Measurements from ENCODE around the gene LGALS9. TPM values are rescaled to one million over a fixed set of nuclear protein-coding genes. Genes with fewer than 3 reads are reported as not detected.

LGALS9 gene
- polyA plus RNA-seq, 1 donor from 2014 or later = not detected

DNA sequence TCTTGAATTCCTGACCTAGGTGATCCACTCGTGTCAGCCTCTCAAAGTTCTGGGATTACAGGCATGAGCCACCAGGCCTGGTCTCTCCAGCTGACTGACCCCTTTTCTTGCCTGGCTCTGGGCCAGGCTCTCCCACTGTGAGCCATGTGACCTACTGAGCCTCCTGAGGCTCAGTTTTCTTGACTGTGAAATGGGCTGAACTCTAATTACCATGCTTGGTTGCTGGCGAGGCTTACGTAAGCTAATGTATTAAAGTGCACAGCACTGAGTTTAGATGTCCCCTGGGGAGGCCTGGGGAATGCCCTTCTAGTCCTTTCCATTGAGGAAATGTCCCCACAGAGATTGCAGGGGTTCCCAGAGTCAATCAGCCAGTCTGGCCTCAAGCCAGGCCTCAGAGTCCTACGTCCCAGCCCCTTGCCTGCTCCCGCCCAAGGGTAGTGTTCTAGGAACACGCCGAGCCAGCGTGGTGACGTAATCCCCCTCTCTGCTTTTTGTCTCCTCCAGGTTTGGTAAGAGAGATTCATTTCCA lies 45.8 kb upstream of the LGALS9 start:
- Histone ChIP-seq H3F3A (ENCODE audit: insufficient read depth, low read length, poor library complexity, severe bottlenecking) (no peaks in the 10 kb centered on the region), H3K27ac (ENCODE audit: low read length) (no peak overlapping the region), H2AFZ (ENCODE audit: low read depth, low read length) (no peak overlapping the region), H3K9me3 (ENCODE audit: low read length) (no peaks in the 10 kb centered on the region), H3K9me2 (ENCODE audit: insufficient read depth, low read length) (no peaks in the 10 kb centered on the region), H3K4me2 (ENCODE audit: low read length) (no peak overlapping the region), H3K4me3 (ENCODE audit: low read length) (no peak overlapping the region), H3K79me2 (replicated peaks; ENCODE audit: insufficient read depth, low read length) (no peaks in the 10 kb centered on the region), H3K27me3 (ENCODE audit: insufficient read depth, low read depth, low read length) (no peaks in the 10 kb centered on the region), H3K36me3 (ENCODE audit: insufficient read depth, low read length) (no peaks in the 10 kb centered on the region), H4K20me1 (ENCODE audit: insufficient read depth) (no peaks in the 10 kb centered on the region), H3K9ac (ENCODE audit: low read length) (no peak overlapping the region)
- TF ChIP-seq TAF1 (IDR thresholded peaks at IDR 0.05; ENCODE audit: low read depth) (no peak), EZH2 (IDR thresholded peaks at IDR 0.05; ENCODE audit: borderline replicate concordance, insufficient read depth, low read length, poor library complexity, severe bottlenecking) (no peak), CTCF (IDR thresholded peaks at IDR 0.05; ENCODE audit: poor library complexity, severe bottlenecking) (no peak), SMC3 (conservative IDR thresholded peaks at IDR 0.05; ENCODE audit: poor library complexity) (no peak), RAD21 (conservative IDR thresholded peaks at IDR 0.05) (no peak), MXI1 (conservative IDR thresholded peaks at IDR 0.05; ENCODE audit: poor library complexity, severe bottlenecking) (no peak), POLR2AphosphoS5 (IDR thresholded peaks at IDR 0.05) (no peak), EP300 (conservative IDR thresholded peaks at IDR 0.05; ENCODE audit: poor library complexity, severe bottlenecking) (no peak)
- TF ChIP-seq, protein P1, sequence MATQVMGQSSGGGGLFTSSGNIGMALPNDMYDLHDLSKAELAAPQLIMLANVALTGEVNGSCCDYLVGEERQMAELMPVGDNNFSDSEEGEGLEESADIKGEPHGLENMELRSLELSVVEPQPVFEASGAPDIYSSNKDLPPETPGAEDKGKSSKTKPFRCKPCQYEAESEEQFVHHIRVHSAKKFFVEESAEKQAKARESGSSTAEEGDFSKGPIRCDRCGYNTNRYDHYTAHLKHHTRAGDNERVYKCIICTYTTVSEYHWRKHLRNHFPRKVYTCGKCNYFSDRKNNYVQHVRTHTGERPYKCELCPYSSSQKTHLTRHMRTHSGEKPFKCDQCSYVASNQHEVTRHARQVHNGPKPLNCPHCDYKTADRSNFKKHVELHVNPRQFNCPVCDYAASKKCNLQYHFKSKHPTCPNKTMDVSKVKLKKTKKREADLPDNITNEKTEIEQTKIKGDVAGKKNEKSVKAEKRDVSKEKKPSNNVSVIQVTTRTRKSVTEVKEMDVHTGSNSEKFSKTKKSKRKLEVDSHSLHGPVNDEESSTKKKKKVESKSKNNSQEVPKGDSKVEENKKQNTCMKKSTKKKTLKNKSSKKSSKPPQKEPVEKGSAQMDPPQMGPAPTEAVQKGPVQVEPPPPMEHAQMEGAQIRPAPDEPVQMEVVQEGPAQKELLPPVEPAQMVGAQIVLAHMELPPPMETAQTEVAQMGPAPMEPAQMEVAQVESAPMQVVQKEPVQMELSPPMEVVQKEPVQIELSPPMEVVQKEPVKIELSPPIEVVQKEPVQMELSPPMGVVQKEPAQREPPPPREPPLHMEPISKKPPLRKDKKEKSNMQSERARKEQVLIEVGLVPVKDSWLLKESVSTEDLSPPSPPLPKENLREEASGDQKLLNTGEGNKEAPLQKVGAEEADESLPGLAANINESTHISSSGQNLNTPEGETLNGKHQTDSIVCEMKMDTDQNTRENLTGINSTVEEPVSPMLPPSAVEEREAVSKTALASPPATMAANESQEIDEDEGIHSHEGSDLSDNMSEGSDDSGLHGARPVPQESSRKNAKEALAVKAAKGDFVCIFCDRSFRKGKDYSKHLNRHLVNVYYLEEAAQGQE (IDR thresholded peaks at IDR 0.05; ENCODE audit: borderline replicate concordance) = no peak

DNA sequence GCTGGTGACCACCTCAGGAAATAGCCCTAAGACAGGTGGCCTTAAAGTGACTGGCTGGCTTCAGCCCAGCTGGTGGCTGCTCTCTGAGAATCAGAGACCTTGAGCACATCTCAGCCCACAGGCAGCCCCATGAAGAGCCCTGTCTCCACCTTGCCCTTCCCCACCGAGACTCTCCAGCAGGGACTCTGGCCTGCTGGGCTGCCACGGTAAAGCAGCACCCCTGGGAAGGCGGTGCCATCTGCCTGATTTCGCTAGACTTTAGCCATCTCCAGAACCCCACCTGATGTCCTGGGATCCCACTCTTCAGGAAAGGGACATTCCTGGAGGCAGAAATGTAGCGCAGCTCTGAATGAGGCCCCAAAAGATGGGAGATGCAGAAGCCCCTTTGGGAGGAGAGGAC lies 45.2 kb upstream of the LGALS9 start:
- Histone ChIP-seq H3K4me3 (ENCODE audit: low read length) (no peak overlapping the region), H3K9me2 (ENCODE audit: insufficient read depth, low read length) (no peaks in the 10 kb centered on the region), H3K36me3 (ENCODE audit: insufficient read depth, low read length) (no peaks in the 10 kb centered on the region), H3K79me2 (replicated peaks; ENCODE audit: insufficient read depth, low read length) (no peaks in the 10 kb centered on the region), H2AFZ (ENCODE audit: low read depth, low read length) (no peak overlapping the region), H3K9me3 (ENCODE audit: low read length) (no peaks in the 10 kb centered on the region), H3K4me2 (ENCODE audit: low read length) (no peak overlapping the region), H3K27me3 (ENCODE audit: insufficient read depth, low read depth, low read length) (no peaks in the 10 kb centered on the region), H3K27ac (ENCODE audit: low read length) (no peak overlapping the region), H3K9ac (ENCODE audit: low read length) (no peak overlapping the region), H4K20me1 (ENCODE audit: insufficient read depth) (no peaks in the 10 kb centered on the region), H3F3A (ENCODE audit: insufficient read depth, low read length, poor library complexity, severe bottlenecking) (no peaks in the 10 kb centered on the region)
- no peak for TF ChIP-seq CTCF (IDR thresholded peaks at IDR 0.05; ENCODE audit: poor library complexity, severe bottlenecking)
- no peak for TF ChIP-seq MXI1 (conservative IDR thresholded peaks at IDR 0.05; ENCODE audit: poor library complexity, severe bottlenecking)
- no peak for TF ChIP-seq EP300 (conservative IDR thresholded peaks at IDR 0.05; ENCODE audit: poor library complexity, severe bottlenecking)
- no peak for TF ChIP-seq POLR2AphosphoS5 (IDR thresholded peaks at IDR 0.05)
- TF ChIP-seq, protein P1 (IDR thresholded peaks at IDR 0.05; ENCODE audit: borderline replicate concordance) = no peak
- TF ChIP-seq EZH2 (IDR thresholded peaks at IDR 0.05; ENCODE audit: borderline replicate concordance, insufficient read depth, low read length, poor library complexity, severe bottlenecking) = no peak
- TF ChIP-seq SMC3 (conservative IDR thresholded peaks at IDR 0.05; ENCODE audit: poor library complexity) = no peak
- TF ChIP-seq RAD21 (conservative IDR thresholded peaks at IDR 0.05) = no peak
- TF ChIP-seq TAF1 (IDR thresholded peaks at IDR 0.05; ENCODE audit: low read depth) = no peak

Data from neural cell (in vitro differentiated cells).